IMR-90 (cell line): ENCODE data around the gene ERG.

ENCODE experiments used
- CEBPB ChIP-seq: IDR thresholded peaks from 2 replicates; pipeline ENCODE4 v1.6.1; 2012; ENCODE audit warnings: low read depth, low read length, improper control_type of control experiment
- MAZ ChIP-seq: IDR thresholded peaks from 2 replicates; pipeline ENCODE4 v1.6.1; 2012; ENCODE audit warnings: low read depth, mild to moderate bottlenecking, low read length, improper control_type of control experiment, moderate library complexity, borderline replicate concordance
- MXI1 ChIP-seq: IDR thresholded peaks from 2 replicates; pipeline ENCODE4 v1.6.1; 2012; ENCODE audit warnings: low read depth, mild to moderate bottlenecking, low read length, moderate library complexity, borderline replicate concordance
- POLR2A ChIP-seq: IDR thresholded peaks from 2 replicates; pipeline ENCODE4 v1.6.1; 2012; ENCODE audit warnings: mild to moderate bottlenecking, low read depth, low read length
- RAD21 ChIP-seq: IDR thresholded peaks from 2 replicates; pipeline ENCODE4 v1.6.1; 2012; ENCODE audit warnings: low read length, improper control_type of control experiment
- RFX5 ChIP-seq: IDR thresholded peaks from 2 replicates; pipeline ENCODE4 v1.8.0; 2012; ENCODE audit warnings: low read depth, mild to moderate bottlenecking, low read length, moderate library complexity
- TF ChIP-seq, protein P1 (sequence below): conservative IDR thresholded peaks from 2 replicates; pipeline ENCODE4 v1.5.1; 2012; ENCODE audit warnings: mild to moderate bottlenecking, low read depth, low read length, improper control_type of control experiment

DNA sequence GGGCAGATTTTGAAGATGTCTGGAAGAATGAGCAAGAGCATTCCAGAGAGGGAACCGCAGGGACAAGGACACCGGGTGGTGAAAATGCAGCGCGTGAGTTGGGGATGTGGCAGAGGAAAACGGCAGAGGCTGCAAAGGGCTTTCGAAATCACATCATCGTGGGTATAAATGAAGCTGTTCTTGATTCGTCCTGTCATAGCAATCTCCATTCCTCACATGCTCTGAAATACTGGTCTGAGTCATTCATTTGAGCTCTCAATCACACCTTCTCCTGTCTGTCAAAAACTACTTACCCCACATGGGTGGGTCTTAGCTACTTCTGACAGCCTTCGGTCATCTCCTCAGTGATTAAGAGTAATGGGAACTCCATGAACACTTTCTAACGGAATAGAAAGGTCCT is 81.5 kb downstream of the ERG start:
- TF ChIP-seq, protein P1, sequence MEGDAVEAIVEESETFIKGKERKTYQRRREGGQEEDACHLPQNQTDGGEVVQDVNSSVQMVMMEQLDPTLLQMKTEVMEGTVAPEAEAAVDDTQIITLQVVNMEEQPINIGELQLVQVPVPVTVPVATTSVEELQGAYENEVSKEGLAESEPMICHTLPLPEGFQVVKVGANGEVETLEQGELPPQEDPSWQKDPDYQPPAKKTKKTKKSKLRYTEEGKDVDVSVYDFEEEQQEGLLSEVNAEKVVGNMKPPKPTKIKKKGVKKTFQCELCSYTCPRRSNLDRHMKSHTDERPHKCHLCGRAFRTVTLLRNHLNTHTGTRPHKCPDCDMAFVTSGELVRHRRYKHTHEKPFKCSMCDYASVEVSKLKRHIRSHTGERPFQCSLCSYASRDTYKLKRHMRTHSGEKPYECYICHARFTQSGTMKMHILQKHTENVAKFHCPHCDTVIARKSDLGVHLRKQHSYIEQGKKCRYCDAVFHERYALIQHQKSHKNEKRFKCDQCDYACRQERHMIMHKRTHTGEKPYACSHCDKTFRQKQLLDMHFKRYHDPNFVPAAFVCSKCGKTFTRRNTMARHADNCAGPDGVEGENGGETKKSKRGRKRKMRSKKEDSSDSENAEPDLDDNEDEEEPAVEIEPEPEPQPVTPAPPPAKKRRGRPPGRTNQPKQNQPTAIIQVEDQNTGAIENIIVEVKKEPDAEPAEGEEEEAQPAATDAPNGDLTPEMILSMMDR, result no peak
- TF ChIP-seq POLR2A, result no peak
- no peak for TF ChIP-seq RAD21
- no peak for TF ChIP-seq CEBPB
- no peak for TF ChIP-seq MAZ
- TF ChIP-seq RFX5, result no peak
- no peak for TF ChIP-seq MXI1
